Forelimb muscle (tissue), 1 donor: ENCODE measurements around the gene OR2AG2. TPM values are rescaled to one million over a fixed set of nuclear protein-coding genes. Genes with fewer than 3 reads are reported as not detected.

Source experiments
- DNase-seq: peaks from one replicate; pipeline ENCODE4 v3.0.0-alpha.2; 2013; ENCODE audit warnings: low read depth
- polyA plus RNA-seq: library from polyadenylated mRNA; unstranded; fragments of 120-200 nt; gene quantifications from one replicate; pipeline ENCODE4 v1.2.1, GENCODE V29; 2013; ENCODE audit not compliant: insufficient read length

The OR2AG2 gene
- polyA plus RNA-seq, 1 donor, result not detected

GRCh38 chr11:6738590-6738989, 33.2 kb downstream of the OR2AG2 start:
- no peak for DNase-seq

- DNase-seq, result no peak
Observed at GRCh38 chr11:6737872-6738466, 33.8 kb downstream of the OR2AG2 start.

GRCh38 chr11:6736495-6737121, 35.2 kb downstream of the OR2AG2 start:
- DNase-seq, result no peak

- no peak for DNase-seq
Observed at GRCh38 chr11:6735306-6735705, 36.5 kb downstream of the OR2AG2 start.

- DNase-seq, result no peak
Observed at GRCh38 chr11:6734616-6735015, 37.2 kb downstream of the OR2AG2 start.

GRCh38 chr11:6733326-6734275, 38.2 kb downstream of the OR2AG2 start:
- no peak for DNase-seq

- DNase-seq, result no peak
Observed at GRCh38 chr11:6727971-6728760, 43.6 kb downstream of the OR2AG2 start.

- no peak for DNase-seq
Observed at GRCh38 chr11:6725386-6725896, 46.3 kb downstream of the OR2AG2 start.

GRCh38 chr11:6724013-6724412, 47.8 kb downstream of the OR2AG2 start:
- no peak for DNase-seq

GRCh38 chr11:6721343-6721742, 50.4 kb downstream of the OR2AG2 start:
- no peak for DNase-seq

- DNase-seq, result peak; percentile 43
Observed at GRCh38 chr11:6719576-6719975, 52.2 kb downstream of the OR2AG2 start.

- no peak for DNase-seq
Observed at GRCh38 chr11:6717426-6717825, 54.4 kb downstream of the OR2AG2 start.

Other genes starting within 250 kb of the OR2AG2 start
- gene RRP8, start 168.4 kb downstream of the OR2AG2 start, polyA plus RNA-seq, result 22.0 TPM
- gene ILK, start 168.2 kb downstream of the OR2AG2 start, polyA plus RNA-seq, result 150 TPM
- 120 TPM for gene TAF10, start 159.8 kb downstream of the OR2AG2 start, polyA plus RNA-seq
- gene TPP1, start 152.6 kb downstream of the OR2AG2 start, polyA plus RNA-seq, result 33.7 TPM
- 35.8 TPM for gene DCHS1, start 116.2 kb downstream of the OR2AG2 start, polyA plus RNA-seq
- gene MRPL17, start 88.6 kb downstream of the OR2AG2 start, polyA plus RNA-seq, result 62.7 TPM
- 0.04 TPM for gene OR2AG1, start 11.0 kb upstream of the OR2AG2 start, polyA plus RNA-seq
- not detected for gene OR6A2, start 27.7 kb upstream of the OR2AG2 start, polyA plus RNA-seq
- gene OR10A5, start 73.7 kb upstream of the OR2AG2 start, polyA plus RNA-seq, result not detected
- 0.05 TPM for gene OR10A2, start 91.1 kb upstream of the OR2AG2 start, polyA plus RNA-seq
- not detected for gene OR10A4, start 104.6 kb upstream of the OR2AG2 start, polyA plus RNA-seq
- gene OR2D2, start 120.5 kb upstream of the OR2AG2 start, polyA plus RNA-seq, result not detected
- not detected for gene OR2D3, start 149.0 kb upstream of the OR2AG2 start, polyA plus RNA-seq
- 0.49 TPM for gene ZNF215, start 154.4 kb upstream of the OR2AG2 start, polyA plus RNA-seq
- 2.4 TPM for gene ZNF214, start 248.4 kb upstream of the OR2AG2 start, polyA plus RNA-seq
- not detected for gene NLRP14, start 248.5 kb upstream of the OR2AG2 start, polyA plus RNA-seq